Osteocyte (in vitro differentiated cells): ENCODE results near the gene SOCS6. TPM values are rescaled to one million over a fixed set of nuclear protein-coding genes. Genes with fewer than 3 reads are reported as not detected.

ENCODE experiments used
- DNase-seq: peaks from one replicate; pipeline ENCODE4 v3.0.0; 2021; ENCODE audit warnings: mixed read lengths; ENCODE audit not compliant: unreplicated experiment; ENCODE audit errors: extremely low spot score
- H3K27ac Mint-ChIP-seq: one replicate; pipeline ENCODE4 v1.8.0; 2021; ENCODE audit warnings: mild to moderate bottlenecking, mixed read lengths; ENCODE audit not compliant: unreplicated experiment
- H3K27me3 Mint-ChIP-seq: one replicate; pipeline ENCODE4 v1.8.0; 2021; ENCODE audit warnings: mixed read lengths; ENCODE audit not compliant: unreplicated experiment
- H3K36me3 Mint-ChIP-seq: one replicate; pipeline ENCODE4 v1.8.0; 2021; ENCODE audit warnings: mixed read lengths; ENCODE audit not compliant: unreplicated experiment
- H3K4me1 Mint-ChIP-seq: one replicate; pipeline ENCODE4 v1.8.0; 2021; ENCODE audit warnings: mixed read lengths; ENCODE audit not compliant: unreplicated experiment
- H3K4me3 Mint-ChIP-seq: one replicate; pipeline ENCODE4 v1.8.0; 2021; ENCODE audit warnings: mild to moderate bottlenecking, moderate library complexity, mixed read lengths; ENCODE audit not compliant: unreplicated experiment
- H3K9me3 Mint-ChIP-seq: one replicate; pipeline ENCODE4 v1.8.0; 2021; ENCODE audit warnings: mixed read lengths; ENCODE audit not compliant: unreplicated experiment
- total RNA-seq: library from RNA; stranded (reverse); gene quantifications from 2 replicates; pipeline ENCODE4 v1.2.1, GENCODE V29; 2021
- TF ChIP-seq, protein P1 (sequence below): fragments of 200-600 bp; sonication (generic); IDR thresholded peaks from 2 replicates; pipeline ENCODE4 v1.5.0; 2021; ENCODE audit warnings: antibody characterized with exemption, mild to moderate bottlenecking, moderate library complexity

The SOCS6 gene
- total RNA-seq, 1 donor from 2014 or later = 19.4 TPM

DNA sequence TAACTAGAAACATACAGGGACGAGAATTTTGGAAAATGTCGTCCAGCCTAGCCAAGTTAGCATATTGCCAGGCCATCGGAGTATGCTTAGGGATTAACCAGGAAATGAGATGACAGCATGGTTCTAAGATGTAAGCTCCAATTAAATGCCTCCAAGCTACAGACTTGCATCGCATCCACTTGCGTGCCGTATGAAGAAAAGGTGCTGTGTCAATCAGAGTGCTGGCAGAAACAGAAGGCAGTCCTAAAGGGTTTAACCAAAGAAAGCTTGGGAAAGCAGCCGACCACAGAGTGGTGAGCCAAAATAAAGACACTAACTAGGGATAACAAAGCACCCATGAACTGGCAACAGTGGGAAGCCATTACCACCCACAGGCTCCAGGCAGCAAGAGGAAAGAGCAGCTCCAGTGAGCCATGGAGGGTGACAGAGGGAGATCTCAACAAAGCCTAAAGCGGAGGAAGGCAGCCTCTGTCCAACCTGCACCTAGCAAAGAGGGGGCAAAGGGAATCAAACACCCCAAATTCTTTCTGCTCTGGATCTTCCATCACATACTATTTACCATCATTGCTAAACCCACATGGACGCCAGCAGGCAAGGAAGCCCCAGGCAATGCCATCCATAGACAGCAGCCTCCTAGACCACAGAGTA lies 27.6 kb upstream of the SOCS6 start:
- Mint-ChIP-seq H3K36me3 (no peaks in the 10 kb centered on the region), H3K9me3 (no peaks in the 10 kb centered on the region), H3K27me3 (peaks cover 33% of the 10 kb centered on the region), H3K27ac (no peak overlapping the region), H3K4me3 (no peak overlapping the region), H3K4me1 (no peaks in the 10 kb centered on the region)
- TF ChIP-seq, protein P1, sequence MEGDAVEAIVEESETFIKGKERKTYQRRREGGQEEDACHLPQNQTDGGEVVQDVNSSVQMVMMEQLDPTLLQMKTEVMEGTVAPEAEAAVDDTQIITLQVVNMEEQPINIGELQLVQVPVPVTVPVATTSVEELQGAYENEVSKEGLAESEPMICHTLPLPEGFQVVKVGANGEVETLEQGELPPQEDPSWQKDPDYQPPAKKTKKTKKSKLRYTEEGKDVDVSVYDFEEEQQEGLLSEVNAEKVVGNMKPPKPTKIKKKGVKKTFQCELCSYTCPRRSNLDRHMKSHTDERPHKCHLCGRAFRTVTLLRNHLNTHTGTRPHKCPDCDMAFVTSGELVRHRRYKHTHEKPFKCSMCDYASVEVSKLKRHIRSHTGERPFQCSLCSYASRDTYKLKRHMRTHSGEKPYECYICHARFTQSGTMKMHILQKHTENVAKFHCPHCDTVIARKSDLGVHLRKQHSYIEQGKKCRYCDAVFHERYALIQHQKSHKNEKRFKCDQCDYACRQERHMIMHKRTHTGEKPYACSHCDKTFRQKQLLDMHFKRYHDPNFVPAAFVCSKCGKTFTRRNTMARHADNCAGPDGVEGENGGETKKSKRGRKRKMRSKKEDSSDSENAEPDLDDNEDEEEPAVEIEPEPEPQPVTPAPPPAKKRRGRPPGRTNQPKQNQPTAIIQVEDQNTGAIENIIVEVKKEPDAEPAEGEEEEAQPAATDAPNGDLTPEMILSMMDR = no peak
- no peak for DNase-seq

DNA sequence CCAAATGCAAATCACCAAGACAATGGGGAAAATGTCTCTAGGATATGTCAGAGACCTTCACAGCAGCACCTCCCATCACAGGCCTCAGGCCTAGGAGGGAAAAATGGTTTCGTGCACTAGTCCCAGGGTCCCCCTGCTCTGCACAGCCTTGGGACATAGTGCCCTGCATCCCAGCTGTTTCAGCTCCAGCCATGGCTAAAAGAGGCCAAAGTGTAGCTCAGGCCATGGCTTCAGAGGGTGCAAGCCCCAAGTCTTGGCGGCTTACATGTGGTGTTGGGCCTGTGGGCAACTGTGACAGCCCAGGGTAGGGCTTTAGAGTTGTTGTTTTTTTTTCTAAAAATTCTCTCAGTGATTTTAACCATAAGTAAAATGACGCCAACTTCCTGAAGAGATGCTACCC lies 25.5 kb upstream of the SOCS6 start:
- Mint-ChIP-seq H3K27me3 (peaks cover 24% of the 10 kb centered on the region), H3K27ac (no peak overlapping the region), H3K36me3 (no peaks in the 10 kb centered on the region), H3K9me3 (no peaks in the 10 kb centered on the region), H3K4me1 (no peaks in the 10 kb centered on the region), H3K4me3 (no peak overlapping the region)
- no peak for DNase-seq
- TF ChIP-seq, protein P1 = no peak

DNA sequence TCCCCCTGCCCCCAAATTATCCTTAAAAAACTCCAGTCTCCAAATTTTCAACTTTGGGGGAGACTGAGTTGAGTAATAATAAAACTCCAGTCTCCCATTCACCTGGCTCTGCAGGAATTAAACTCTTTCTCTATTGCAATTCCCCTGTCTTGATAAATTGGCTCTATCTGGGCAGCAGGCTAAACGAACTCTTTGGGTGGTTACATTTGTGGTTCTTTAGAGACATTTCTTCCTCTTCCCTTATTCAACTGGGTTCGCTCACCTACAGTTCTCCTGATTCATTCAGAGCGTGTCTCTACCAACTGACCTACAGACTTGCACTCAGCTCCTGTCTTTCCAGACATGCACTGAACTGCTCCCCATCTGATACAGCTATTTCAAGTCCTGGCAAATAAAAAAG lies 17.1 kb upstream of the SOCS6 start:
- Mint-ChIP-seq H3K4me1 (no peaks in the 10 kb centered on the region), H3K4me3 (no peak overlapping the region), H3K36me3 (peaks cover 3% of the 10 kb centered on the region), H3K9me3 (peaks cover 27% of the 10 kb centered on the region), H3K27me3 (peaks cover 13% of the 10 kb centered on the region), H3K27ac (no peak overlapping the region)
- TF ChIP-seq, protein P1 = no peak
- no peak for DNase-seq

DNA sequence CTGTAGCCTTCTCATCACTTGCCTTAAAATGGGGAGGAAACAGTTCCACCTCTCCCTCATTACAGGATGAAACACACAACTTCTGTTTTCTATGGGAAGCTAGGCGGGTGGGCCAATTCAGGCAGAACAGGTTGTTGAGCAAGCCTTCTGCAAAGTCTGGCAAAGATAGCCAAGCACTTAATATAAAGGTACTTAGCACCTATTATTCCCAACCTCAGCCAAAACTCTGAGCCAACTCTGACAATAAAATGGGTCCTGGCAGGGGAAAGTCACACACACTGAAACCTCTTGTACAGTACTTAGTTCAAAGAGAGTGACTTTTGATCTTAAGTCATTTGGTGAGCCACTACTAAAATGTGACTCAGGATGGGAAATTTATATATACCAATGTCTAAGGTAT lies 15.8 kb upstream of the SOCS6 start:
- H3K36me3 Mint-ChIP-seq = peaks cover 3% of the 10 kb centered on the region
- no peaks in the 10 kb centered on the region for H3K4me1 Mint-ChIP-seq
- DNase-seq = no peak
- H3K27me3 Mint-ChIP-seq = peaks cover 8% of the 10 kb centered on the region
- peaks cover 27% of the 10 kb centered on the region for H3K9me3 Mint-ChIP-seq
- no peak overlapping the region for H3K4me3 Mint-ChIP-seq
- TF ChIP-seq, protein P1 = no peak
- H3K27ac Mint-ChIP-seq = no peak overlapping the region

DNA sequence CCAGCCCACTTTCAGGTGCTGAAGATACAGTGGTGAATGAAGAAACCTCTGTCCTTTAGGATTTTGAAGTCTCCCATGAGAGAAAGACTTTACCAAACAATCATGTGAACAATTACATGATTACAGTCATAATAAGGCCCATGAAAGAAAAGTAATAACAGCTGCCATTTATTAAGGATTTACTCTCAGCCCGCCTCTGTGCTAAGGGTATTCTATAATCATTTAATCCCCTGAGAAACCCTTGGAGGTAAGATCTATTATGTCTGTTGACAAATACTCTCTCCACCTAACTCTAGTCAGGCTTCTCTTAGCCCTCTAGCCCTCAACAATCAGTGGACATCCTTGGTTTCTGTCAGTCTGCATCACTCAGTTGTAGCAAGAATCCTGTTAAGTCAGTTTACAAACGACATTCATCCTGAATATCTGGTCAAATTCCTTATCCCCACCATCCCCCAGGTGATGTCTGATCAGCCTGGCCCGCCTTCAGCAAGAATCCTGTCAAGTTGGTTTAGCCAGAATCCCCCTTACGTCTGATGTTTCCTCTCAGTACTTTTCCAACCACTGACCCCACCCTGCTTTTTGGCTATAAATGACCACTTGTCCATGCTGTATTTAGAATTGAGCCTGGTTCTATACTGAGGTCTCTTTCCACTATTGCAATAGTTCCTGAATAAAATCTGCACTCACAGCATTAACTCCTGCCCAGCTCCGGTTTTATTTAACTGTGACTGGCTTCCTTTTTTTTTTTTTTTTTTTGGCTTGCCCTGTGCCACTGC lies 12.2 kb upstream of the SOCS6 start:
- Mint-ChIP-seq H3K27ac (no peak overlapping the region), H3K36me3 (peaks cover 3% of the 10 kb centered on the region)
- TF ChIP-seq, protein P1 = no peak

More for the DNA sequence above, 12.2 kb upstream of the SOCS6 start:
- Mint-ChIP-seq H3K4me1 (no peaks in the 10 kb centered on the region), H3K9me3 (peaks cover 5% of the 10 kb centered on the region), H3K27me3 (peaks cover 6% of the 10 kb centered on the region), H3K4me3 (no peak overlapping the region)
- DNase-seq = no peak
